Activated CD8-positive, alpha-beta memory T cell treated with anti-CD3 and anti-CD28 coated beads for 4 hours (primary cell): ENCODE measurements around the gene SLC39A10.

Source experiments
- DNase-seq, 2 donors: peaks; one replicate each; pipeline ENCODE4 v3.0.0-alpha.2; 2020; ENCODE audit warnings: low read depth in 2 of 2

The SLC39A10 gene

DNA sequence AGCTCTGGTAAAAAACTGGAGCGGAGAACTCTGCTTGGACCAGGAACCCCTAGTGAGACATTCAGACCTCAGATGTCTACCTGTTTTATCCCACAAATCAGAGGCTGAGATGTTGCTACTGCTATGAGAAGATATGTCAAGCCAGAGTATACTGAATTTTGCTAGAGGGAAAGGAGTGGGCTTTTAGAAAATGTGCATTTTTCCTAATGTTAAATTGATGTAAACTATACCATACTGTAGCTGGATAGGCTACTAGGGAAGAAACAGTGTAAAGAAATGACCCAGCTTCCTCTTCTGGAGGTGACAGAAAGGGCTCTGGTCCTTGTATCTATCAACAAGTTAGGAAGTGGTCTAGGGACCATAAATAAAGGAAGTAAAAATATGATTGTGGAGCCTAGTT, 65.0 kb downstream of the SLC39A10 start:
- no peak for DNase-seq

DNA sequence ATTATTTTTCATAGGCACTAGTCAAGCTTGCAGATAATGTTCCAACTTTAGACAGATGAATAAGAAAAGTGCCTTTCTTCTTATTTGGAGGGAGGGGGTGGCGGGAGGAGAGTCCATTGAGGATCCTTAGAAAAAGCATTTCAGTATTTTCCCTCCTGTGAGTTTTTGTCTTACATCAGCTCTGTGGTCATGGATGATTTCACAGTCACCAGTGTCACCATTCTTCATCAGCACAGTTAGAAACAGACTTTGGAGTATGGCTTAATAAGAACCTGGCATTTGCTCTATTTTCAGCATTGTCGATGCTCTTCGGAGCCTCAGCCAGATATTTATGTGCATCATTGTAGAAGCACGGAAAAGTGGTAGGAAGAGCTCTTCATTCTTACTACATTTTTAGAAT, 70.1 kb downstream of the SLC39A10 start:
- DNase-seq = no peak

DNA sequence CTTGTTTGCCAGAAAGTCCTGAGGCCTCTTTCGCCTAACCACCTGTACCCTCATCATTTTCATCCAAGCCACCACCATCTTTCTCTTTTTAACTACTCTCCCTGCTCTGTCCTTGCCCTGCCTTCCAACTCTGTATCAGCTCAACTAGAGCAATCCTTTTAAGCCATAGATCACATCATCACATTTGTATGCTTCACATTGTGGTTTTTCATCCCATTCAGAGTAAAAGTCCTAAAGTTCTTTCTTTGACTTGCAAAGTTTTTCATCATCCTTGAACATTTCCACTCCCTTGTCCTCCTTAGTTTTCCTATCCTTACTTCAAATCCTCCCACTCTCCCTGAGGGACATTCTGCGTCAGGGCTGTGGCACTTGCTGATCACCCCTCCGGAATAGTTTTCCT, 73.9 kb downstream of the SLC39A10 start:
- DNase-seq = no peak

DNA sequence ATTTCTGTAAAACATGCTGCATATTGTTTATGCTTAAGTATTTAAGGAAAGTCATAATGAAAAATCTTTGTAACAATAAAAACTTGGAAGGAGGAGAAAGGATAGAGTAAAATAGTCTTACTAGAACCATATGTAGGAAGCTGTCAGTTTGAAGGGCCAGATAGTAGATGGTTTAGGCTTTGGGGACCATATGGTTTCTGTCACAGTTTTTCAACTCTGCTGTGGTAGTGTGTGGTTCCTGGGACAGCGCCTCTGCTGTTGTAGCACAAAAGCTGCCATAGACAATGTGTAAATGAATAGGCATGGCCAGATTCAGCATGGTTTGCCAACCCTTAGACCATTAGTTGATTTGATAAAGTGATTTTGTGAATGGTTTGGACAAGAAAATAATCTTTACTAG, 75.5 kb downstream of the SLC39A10 start:
- no peak for DNase-seq

DNA sequence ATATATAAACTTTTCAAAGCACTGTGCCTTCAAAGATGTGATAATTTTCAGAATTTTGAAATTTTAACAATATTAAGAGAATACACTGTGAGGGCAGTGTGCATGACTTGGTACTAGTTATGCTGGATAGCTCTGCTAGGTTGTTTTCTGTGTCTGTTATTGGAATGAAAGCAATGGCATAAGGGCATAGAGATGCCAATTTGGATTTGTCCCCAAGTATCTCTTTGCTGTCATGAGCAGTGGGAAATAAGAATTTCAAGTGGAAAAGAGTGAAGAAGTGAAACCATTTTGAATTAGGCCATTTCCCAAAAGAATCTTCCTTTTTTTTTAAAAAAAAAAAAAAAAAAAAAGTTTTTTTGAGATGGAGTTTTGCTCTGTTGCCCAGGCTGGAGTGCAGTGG, 76.8 kb downstream of the SLC39A10 start:
- no peak for DNase-seq

DNA sequence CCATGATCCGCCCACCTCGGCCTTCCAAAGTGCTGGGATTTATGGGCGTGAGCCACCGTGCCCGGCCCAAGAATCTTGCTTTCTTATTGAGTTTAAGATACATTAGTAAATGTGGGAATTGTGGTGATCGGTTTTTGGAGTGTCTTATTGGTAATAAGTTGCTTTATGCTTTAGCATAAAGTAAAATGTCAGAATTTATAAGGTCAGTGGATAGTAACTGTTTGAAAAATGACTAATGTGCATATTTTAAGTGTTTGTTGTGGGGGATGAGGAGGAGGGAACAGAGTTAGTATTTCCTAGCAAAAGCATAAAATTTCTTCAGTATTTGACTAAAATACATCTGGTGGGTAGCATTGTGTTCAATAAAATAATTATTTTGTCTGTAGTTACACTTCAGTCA, 77.4 kb downstream of the SLC39A10 start:
- DNase-seq = no peak

DNA sequence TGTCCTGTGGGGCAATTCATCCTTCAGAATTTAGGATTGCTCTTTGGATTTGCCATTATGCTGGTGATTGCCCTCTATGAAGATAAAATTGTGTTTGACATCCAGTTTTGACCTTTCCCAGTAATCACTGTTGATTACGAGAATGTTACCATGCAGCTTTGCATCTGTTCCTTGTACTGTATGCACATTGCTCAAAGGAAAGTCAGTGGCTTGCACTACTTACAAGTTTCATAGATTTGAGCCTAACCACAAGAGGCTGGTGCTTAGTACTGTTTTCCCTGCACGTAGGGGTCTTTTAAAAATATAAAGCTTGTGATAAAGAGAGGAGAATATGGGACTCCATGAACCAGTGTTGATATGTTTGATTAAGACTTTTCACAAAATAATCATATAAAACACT, 77.9 kb downstream of the SLC39A10 start:
- no peak for DNase-seq

DNA sequence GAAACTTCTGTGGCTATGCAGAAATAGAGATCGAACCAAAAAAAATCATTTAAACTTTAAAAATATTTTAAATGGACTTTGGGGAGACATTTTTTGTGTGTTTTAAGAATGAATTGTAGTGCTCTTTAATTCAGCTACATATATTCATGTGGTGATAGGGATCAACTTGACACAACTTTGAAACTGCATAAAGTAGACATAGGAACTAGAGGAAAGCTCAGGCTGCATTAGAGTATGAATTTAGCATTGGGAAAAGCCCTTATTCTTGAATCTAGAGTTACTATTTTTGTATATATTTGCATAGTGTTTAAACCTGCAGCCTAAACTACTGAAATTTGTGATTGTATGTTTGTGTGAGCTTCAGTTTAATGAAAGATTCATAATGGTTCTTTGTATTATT, 78.3 kb downstream of the SLC39A10 start:
- no peak for DNase-seq

DNA sequence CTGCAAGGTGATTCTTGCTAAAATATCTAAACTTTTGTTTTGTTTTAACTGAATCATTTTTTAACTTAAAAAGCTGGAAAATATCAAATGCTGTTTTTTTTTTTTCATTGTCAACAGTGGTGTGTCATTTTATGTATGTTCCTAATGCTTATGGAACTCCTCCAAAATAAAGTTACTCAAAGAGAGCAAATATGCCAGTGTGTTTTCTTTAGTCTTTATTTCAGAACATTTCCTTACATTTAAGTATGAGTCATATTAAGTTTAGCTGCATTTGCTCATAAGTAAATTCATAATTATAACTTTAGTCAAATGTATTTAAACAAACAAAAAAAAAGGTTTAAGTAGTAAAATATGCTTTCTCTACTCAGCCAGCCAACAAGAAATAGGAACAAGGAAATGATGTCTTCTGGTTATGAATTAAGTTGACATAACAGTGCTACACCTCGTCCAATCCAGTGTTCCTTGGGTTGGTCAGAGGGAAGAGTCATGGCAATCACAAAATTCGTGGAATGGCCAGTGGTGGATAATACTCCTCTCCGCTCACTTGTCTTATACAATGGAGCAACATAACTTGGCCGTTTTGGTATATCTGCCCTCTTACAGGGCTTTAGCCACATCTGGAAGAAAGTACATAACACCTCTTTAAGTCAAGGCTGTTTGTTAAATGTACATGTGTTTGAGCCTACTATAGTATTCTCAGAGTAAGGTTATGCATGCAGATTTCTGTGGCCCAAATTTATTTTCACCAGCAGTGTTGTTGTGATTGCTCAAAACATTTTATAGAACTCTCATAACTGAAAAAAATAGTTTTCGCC, 80.7 kb downstream of the SLC39A10 start:
- DNase-seq = no peak

DNA sequence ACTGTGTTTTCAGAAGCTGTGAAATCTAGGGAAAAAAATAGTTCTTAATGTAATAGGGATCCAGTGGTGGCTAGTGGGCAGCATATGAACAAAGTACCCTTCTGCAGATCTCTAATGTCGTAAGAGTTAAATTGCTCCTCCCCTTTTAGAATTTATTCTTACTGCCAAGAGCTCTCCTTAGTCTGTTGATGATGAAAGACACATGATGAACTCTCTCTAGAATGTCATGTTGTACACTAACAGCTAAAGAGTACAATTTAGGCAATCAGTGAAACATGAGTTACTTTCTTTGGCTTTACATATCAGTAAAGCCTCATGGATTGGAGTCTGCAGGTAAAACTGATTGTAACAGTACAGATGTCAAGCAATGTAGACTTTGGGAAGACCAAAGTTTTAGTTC, 84.2 kb downstream of the SLC39A10 start:
- DNase-seq = no peak

DNA sequence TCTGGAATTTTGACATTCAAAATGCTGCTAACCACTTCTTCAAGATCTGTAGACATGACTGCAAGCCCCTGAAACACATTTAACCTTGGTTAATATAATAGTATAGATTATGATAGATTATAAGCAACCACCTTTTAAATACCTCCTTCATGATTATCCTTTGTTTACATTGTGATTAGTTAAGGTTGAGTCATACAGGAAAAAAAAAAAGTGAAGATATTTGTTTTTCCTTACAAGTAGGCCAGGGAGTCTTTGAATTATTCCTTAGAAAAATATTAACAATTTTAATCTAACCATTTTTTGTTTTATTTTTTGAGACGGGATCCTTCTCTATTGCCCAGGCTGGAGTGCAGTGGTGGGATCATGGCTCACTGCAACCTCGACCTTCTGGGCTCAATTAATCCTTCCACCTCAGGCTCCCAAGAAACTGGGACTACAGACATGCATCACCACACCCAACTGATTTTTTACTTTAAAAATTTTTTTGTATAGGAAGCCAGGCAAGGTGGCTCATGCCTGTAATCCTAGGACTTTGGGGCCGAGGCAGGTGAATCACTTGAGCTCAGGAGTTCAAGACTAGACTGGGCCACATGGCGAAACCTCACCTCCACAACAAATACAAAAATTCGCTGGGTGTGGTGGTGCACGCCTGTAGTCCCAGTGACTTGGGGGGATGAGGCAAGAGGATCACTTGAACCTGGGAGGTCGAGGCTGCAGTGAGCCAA, 99.4 kb downstream of the SLC39A10 start:
- DNase-seq = no peak

DNA sequence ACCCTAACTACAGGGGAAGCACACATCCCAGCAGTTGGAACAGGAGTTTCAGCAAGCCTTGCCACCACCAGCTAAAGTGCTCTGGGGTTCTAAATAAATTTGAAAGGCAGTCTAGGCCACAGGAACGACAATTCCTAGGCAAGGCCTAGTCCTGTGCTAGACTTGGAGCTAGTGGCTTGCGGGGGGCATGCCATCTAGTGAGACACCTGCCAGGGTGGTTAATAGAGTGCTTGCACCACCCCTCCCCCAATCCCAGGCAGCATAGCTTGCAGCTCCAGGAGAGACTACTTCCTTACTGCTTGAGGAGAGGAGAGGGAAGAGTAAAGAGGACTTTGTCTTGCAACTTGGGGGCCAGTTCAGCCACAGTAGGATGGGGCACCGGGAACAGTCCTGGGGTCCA, 101.8 kb downstream of the SLC39A10 start:
- no peak for DNase-seq

DNA sequence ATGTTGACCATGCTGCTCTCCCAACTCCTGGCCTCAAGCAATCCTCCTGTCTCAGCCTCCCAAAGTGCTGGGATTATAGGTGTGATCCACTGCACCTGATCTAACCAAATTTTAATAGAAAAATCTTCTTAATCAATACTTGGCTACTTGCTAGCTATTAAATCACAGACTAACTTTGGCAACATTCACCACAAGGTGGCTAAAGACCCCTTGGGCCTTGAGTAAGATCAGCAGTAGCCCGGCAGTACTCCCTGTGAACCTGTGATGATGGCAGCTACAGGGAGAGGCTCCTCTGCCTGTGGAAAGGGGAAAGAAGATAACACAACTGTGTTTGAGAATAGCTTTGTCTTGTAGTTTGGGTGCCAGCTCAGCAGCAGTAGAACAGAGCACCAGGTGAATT, 102.9 kb downstream of the SLC39A10 start:
- DNase-seq = no peak

DNA sequence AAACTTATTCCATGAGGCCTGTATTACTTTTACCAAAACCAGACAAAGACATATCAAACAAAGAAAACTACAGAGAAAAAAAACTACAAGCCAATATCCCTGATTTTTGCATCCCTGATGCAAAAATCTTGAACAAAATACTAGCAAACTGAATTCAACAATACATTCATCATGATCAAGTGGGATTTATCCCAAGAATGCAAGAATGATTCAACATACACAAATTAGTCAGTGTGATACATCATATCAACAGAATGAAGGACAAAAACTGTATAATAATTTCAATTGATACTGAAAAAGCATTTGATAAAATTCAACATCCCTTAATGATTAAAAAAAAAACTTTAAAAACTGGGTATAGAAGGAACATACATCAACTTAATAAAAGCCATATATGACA, 106.8 kb downstream of the SLC39A10 start:
- DNase-seq = no peak

DNA sequence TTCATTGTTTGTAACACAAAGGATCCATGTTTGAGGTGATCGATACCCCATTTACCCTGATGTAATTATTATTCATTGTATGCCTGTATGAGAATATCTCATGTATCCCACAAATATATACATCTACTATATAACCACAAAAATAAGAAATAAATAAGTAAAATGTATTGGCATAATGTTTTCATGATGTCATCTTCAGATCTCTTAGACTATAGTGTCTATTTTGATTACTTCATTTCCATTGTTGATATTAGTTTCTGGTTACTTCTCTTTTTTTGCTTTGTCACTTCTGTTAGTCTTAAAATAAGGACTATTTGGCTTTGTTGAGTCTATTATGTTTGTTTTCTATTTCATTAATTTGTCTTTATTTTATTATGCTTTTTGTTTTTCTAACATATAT, 109.7 kb downstream of the SLC39A10 start:
- DNase-seq = no peak

DNA sequence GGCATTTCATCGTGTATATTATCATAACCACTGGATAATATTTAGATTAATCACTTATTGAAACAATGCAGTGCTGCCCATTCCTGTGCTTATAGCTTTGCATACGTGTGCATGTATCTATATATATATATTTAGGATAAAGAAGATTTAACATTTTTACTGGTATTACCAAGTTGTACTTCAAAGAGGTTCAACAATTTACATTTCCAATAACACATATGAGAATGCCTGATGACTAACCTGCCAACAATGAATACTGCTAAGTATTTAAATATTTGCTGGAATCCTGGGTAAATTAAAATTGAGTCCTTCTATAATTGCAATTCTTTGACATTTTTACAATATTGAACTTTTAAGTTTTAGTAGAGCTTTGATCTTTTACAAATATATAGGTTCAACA, 111.4 kb downstream of the SLC39A10 start:
- no peak for DNase-seq

DNA sequence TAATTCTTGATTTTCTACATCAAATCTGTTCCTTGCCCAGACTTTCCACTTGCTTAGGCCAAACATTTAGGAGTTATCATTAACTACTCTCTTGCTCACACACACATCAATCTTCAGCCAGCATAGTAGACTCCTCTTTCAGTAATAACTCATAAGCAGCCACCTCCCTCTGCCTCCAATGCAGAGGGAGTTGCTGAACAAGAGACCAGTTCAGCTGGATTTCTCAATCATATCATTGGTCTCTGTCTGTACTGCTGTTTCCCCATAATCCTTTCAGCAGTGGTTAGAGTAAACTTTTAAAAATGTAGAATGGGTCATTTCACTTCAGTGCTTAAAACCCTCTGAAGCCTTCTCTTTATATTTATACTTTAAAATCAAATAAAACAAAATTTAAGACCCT, 112.9 kb downstream of the SLC39A10 start:
- DNase-seq = no peak

DNA sequence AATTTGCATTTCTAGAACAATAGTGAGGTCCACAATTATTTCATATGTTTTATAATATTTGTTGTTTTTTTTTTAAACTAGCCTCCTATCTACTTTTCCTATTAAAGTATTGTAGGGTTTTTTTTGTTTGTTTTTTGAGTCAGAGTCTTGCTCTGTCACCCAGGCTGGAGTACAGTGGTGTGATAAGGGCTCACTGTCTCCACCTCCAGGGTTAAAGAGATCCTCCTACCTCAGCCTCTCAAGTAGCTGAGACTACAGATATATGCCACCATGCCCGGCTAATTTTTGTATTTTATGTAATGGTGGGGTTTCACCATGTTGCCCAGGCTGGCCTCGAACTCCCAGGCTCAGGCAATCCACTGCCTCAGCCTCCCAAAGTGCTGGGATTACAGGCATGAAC, 122.5 kb downstream of the SLC39A10 start:
- no peak for DNase-seq

DNA sequence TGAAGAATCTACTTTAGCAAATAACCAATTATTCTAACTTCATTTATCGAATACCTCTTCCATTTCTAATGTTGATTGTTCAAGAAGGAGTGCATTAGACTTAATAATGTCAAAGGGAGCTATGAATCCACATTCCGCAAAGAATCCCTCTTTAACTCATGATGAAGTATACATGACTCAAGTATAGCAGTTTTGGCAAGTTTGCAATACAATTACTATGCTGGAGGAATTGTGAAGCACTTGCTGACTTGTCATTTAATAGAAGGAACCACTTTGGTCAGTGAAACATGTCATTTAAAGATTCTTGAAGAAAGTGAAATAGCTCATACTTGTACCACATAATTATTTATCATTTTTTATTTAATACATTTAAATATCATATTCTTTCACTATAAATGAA, 125.1 kb downstream of the SLC39A10 start:
- DNase-seq = no peak
